Neutrophil (primary cell): Measurements from ENCODE around the gene ACAD11.

Source experiments
- H3K27ac ChIP-seq: fragments of 200-600 bp; sonication (generic); 2 replicates; pipeline ENCODE4 v1.5.1; 2016; ENCODE audit warnings: mild to moderate bottlenecking, moderate library complexity
- H3K27me3 ChIP-seq: fragments of 200-600 bp; sonication (generic); 2 replicates; pipeline ENCODE4 v1.6.0; 2016; ENCODE audit warnings: mild to moderate bottlenecking
- H3K36me3 ChIP-seq: fragments of 200-600 bp; sonication (generic); 2 replicates; pipeline ENCODE4 v1.5.1; 2017
- H3K4me1 ChIP-seq, 2 experiments: fragments of 200-600 bp in 1 of 2; sonication (generic) in 1 of 2; 1 replicate in 1 of 2; 2 replicates in 1 of 2; pipeline versions ENCODE4 v1.5.1 to v1.6.1; 2013 to 2016; ENCODE audit warnings: low read depth in 1 of 2, low read length in 1 of 2, mild to moderate bottlenecking in 1 of 2, moderate library complexity in 1 of 2; ENCODE audit not compliant: control insufficient read depth in 1 of 2, insufficient read depth in 1 of 2
- H3K4me3 ChIP-seq, 2 experiments: fragments of 200-600 bp in 1 of 2; sonication (generic) in 1 of 2; 1 replicate in 1 of 2; 2 replicates in 1 of 2; pipeline ENCODE4 v1.5.1; 2013 to 2016; ENCODE audit warnings: low read depth in 1 of 2, low read length in 1 of 2, mild to moderate bottlenecking in 1 of 2, moderate library complexity in 1 of 2
- H3K9me3 ChIP-seq: fragments of 200-600 bp; sonication (generic); 2 replicates; pipeline ENCODE4 v1.5.1; 2016
- TF ChIP-seq, protein P1 (sequence below): fragments of 200-600 bp; sonication (generic); IDR thresholded peaks from 2 replicates; pipeline ENCODE4 v1.5.1; 2016; ENCODE audit warnings: antibody characterized with exemption

Gene ACAD11

DNA sequence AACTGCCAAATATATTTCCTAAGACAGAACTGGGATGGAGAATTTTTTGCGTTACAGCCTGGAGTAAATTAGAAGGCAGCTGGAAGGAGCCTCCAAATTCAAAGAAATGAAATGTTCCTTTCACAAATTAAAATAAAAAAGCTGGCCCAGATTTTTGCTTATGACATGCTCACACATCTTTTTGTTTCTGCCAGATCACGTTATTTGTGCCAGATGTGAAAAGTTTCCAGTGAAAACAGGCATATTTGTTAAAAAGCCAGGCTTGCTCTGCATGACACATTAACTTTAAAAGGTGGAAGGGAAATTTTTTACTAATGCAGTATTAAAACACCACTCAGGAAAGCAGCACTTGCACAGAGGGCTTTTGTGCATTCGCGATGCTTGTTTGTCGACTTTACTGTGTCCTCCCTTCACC, 85.8 kb downstream of the ACAD11 start:
- no peaks in the 10 kb centered on the region for H3K9me3 ChIP-seq

DNA sequence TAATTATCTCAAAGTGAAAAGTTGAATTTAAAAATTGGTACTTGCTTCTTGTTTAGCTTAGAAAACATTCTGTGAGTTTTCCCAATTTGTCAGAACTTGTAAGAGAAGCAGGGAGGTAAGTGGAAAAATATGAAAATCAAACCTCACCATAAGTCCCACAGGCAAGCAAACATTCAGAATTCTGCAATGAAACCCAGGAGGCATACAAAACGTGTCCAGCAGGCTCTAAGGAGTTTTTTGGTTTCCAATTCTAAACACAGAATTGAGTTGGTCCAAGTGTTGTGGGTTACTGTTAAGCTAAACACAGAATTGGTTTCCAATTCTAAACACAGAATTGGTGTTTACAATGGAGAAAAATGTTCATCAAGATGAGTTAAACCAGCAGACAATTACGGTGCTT, 89.6 kb downstream of the ACAD11 start:
- peaks cover 22% of the 10 kb centered on the region for H3K36me3 ChIP-seq
- TF ChIP-seq, protein P1, sequence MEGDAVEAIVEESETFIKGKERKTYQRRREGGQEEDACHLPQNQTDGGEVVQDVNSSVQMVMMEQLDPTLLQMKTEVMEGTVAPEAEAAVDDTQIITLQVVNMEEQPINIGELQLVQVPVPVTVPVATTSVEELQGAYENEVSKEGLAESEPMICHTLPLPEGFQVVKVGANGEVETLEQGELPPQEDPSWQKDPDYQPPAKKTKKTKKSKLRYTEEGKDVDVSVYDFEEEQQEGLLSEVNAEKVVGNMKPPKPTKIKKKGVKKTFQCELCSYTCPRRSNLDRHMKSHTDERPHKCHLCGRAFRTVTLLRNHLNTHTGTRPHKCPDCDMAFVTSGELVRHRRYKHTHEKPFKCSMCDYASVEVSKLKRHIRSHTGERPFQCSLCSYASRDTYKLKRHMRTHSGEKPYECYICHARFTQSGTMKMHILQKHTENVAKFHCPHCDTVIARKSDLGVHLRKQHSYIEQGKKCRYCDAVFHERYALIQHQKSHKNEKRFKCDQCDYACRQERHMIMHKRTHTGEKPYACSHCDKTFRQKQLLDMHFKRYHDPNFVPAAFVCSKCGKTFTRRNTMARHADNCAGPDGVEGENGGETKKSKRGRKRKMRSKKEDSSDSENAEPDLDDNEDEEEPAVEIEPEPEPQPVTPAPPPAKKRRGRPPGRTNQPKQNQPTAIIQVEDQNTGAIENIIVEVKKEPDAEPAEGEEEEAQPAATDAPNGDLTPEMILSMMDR = no peak
- no peaks in the 10 kb centered on the region for H3K27me3 ChIP-seq
- no peaks in the 10 kb centered on the region for H3K9me3 ChIP-seq
- no peak overlapping the region for H3K4me3 ChIP-seq
- H3K4me1 ChIP-seq = no peaks in the 10 kb centered on the region
- no peak overlapping the region for H3K27ac ChIP-seq

More for the DNA sequence above, 85.8 kb downstream of the ACAD11 start:
- TF ChIP-seq, protein P1 = no peak
- peaks cover 49% of the 10 kb centered on the region for H3K36me3 ChIP-seq
- no peaks in the 10 kb centered on the region for H3K27me3 ChIP-seq
- H3K4me3 ChIP-seq = no peak overlapping the region
- H3K27ac ChIP-seq = no peak overlapping the region
- H3K4me1 ChIP-seq = no peaks in the 10 kb centered on the region

DNA sequence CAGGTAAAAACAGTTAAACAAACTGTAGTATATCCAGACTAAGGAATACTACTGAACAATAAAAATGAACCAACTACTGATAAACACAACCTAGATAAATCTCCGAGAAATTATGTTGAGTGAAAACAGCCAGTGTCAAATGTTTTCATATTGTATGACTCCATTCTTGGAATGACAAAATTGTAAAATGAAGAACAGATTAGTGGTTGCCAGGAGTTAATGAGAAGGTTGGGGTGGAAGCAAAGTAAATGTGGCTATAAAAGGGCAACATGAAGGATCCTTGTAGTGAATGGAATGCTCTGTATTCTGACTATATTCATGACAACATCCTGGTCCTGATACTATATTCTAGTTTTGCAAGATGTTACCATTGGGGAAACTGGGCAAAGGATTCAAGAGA, 90.0 kb downstream of the ACAD11 start:
- H3K36me3 ChIP-seq = peaks cover 20% of the 10 kb centered on the region
- H3K9me3 ChIP-seq = no peaks in the 10 kb centered on the region
- no peak overlapping the region for H3K27ac ChIP-seq
- no peaks in the 10 kb centered on the region for H3K27me3 ChIP-seq
- H3K4me3 ChIP-seq = no peak overlapping the region
- no peaks in the 10 kb centered on the region for H3K4me1 ChIP-seq
- TF ChIP-seq, protein P1 = no peak

DNA sequence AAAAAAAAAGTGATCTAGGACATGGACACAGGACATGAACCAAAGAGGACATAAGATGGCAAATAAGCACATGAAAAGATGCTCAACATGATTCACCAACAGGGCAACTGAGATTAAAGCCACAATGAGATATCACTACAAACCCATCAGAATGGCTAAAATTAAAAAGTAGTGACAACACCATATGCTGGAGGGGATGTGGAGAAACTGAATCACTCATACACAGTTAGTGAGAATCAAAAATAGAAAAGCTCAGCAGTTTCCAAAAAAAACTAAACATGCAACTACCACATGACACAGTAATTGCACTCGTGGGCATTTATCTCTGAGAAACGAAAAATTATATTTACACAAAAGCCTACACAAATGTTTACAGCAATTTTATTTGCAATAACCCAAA, 90.5 kb downstream of the ACAD11 start:
- TF ChIP-seq, protein P1 = no peak
- Histone ChIP-seq H3K27me3 (no peaks in the 10 kb centered on the region), H3K27ac (no peak overlapping the region), H3K9me3 (no peaks in the 10 kb centered on the region), H3K4me3 (no peak overlapping the region), H3K4me1 (no peaks in the 10 kb centered on the region), H3K36me3 (peaks cover 15% of the 10 kb centered on the region)

DNA sequence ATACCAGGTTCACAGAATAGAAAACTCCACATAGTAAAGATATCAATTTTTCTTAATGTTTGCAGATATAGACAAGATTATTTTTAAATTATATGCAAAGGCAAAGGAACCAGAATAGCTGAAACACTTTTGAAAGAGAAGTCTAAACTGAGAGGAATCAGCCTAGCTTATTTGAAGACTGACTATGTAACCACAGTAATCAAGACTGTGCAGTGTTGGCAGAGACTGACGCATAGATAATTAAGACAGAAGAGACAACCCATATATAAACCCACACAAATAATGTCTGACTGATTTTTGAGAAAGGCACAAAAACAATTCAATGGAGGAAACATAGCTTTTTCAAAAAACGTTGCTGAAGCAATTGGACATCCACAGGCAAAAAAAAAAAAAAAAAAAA, 91.2 kb downstream of the ACAD11 start:
- no peaks in the 10 kb centered on the region for H3K27me3 ChIP-seq
- H3K4me3 ChIP-seq = no peak overlapping the region
- TF ChIP-seq, protein P1 = no peak
- no peak overlapping the region for H3K27ac ChIP-seq
- H3K4me1 ChIP-seq = no peaks in the 10 kb centered on the region
- peaks cover 12% of the 10 kb centered on the region for H3K36me3 ChIP-seq
- H3K9me3 ChIP-seq = no peaks in the 10 kb centered on the region

DNA sequence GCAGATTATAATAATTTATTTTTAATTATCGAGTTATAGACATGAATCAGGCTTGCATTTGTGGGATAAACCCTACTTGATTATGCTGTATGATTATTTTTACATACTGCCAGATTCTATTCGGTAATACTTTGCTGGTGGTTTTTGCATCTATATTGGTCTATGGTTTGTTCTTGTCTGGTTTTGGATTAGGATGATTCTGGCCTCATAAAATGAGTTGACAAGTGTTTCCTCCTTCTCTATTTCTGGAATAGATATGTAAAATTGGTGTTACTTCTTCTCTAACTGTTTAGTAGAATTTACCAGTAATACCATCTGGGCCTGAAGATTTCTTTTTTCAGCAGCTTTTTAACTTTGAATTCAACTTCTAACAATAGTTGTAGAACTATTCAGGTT, 95.5 kb downstream of the ACAD11 start:
- Histone ChIP-seq H3K4me1 (no peaks in the 10 kb centered on the region), H3K4me3 (no peak overlapping the region), H3K27me3 (no peaks in the 10 kb centered on the region), H3K9me3 (no peaks in the 10 kb centered on the region), H3K27ac (no peak overlapping the region), H3K36me3 (peaks cover 20% of the 10 kb centered on the region)
- TF ChIP-seq, protein P1 = no peak
